ENCODE data around the gene IYD.

GRCh38 chr6:150332939-150333584 is 35.8 kb upstream of the IYD start:
- TF ChIP-seq CTCF (IDR thresholded peaks at IDR 0.05; ENCODE audit: low read depth, low read length) (no peak), EZH2phosphoT487 (IDR thresholded peaks at IDR 0.05; ENCODE audit: low read depth) (no peak)

All from OCI-LY3 (cell line).